ENCODE data around the gene S100A11. TPM values are rescaled to one million over a fixed set of nuclear protein-coding genes. Genes with fewer than 3 reads are reported as not detected.

Gene S100A11
- total RNA-seq, 1 donor from 2014 or later = 559 TPM

GRCh38 chr1:152052606-152053005 lies 15.8 kb upstream of the S100A11 start:
- H3K27ac ChIP-seq = no peak overlapping the region
- intact Hi-C loops (cut with DNase I) = loop anchor here (10.0 kb wide), 1 partner anchor 132 kb away; no protein-coding TSS in a partner anchor
- no peak overlapping the region for H3K4me3 ChIP-seq
- DNase-seq (ENCODE audit: extremely low spot score in 2 of 2) = no peak
- TF ChIP-seq POLR2A (IDR thresholded peaks at IDR 0.05) (no peak), POLR2AphosphoS5 (IDR thresholded peaks at IDR 0.05; ENCODE audit: insufficient read depth in 1 of 2, low read depth in 1 of 2) (peak in 1 of 2 donors; percentile 21), CTCF (IDR thresholded peaks at IDR 0.05) (peak; percentile 89 to 94 (median 90))
- H3K27me3 ChIP-seq = no peaks in the 10 kb centered on the region
- H3K36me3 ChIP-seq = no peaks in the 10 kb centered on the region
- peaks cover 25% of the 10 kb centered on the region for H3K4me1 ChIP-seq
- no peaks in the 10 kb centered on the region for H3K9me3 ChIP-seq

- Histone ChIP-seq H3K4me1 (peaks cover 35% of the 10 kb centered on the region), H3K27ac (peak overlapping the region; percentile 22), H3K36me3 (no peaks in the 10 kb centered on the region), H3K27me3 (no peaks in the 10 kb centered on the region), H3K9me3 (no peaks in the 10 kb centered on the region), H3K4me3 (no peak overlapping the region)
- intact Hi-C loops (cut with DNase I) = loop anchor here (10.0 kb wide), 1 partner anchor 134 kb away; no protein-coding TSS in a partner anchor
- no peak for DNase-seq (ENCODE audit: extremely low spot score in 2 of 2)
- no peak for TF ChIP-seq POLR2A (IDR thresholded peaks at IDR 0.05)
- no peak for TF ChIP-seq POLR2AphosphoS5 (IDR thresholded peaks at IDR 0.05; ENCODE audit: insufficient read depth in 1 of 2, low read depth in 1 of 2)
- TF ChIP-seq CTCF (IDR thresholded peaks at IDR 0.05) = no peak
These were observed 14.3 kb upstream of the S100A11 start for GRCh38 chr1:152050886-152051675.

GRCh38 chr1:152049291-152050083 lies 12.7 kb upstream of the S100A11 start:
- TF ChIP-seq POLR2A (IDR thresholded peaks at IDR 0.05) (no peak), POLR2AphosphoS5 (IDR thresholded peaks at IDR 0.05; ENCODE audit: insufficient read depth in 1 of 2, low read depth in 1 of 2) (peak in 1 of 2 donors; percentile 75)

GRCh38 chr1:152048416-152049009 lies 11.7 kb upstream of the S100A11 start:
- H3K4me3 ChIP-seq = peak overlapping the region; percentile 12 to 21
- intact Hi-C loops (cut with DNase I) = no loop called here
- DNase-seq (ENCODE audit: extremely low spot score in 2 of 2) = no peak

More at GRCh38 chr1:152049291-152050083, 12.7 kb upstream of the S100A11 start:
- no peak overlapping the region for H3K4me3 ChIP-seq
- peaks cover 35% of the 10 kb centered on the region for H3K4me1 ChIP-seq
- no peak for DNase-seq (ENCODE audit: extremely low spot score in 2 of 2)
- intact Hi-C loops (cut with DNase I) = loop anchor here (10.0 kb wide), 1 partner anchor 135 kb away; no protein-coding TSS in a partner anchor
- H3K36me3 ChIP-seq = no peaks in the 10 kb centered on the region
- H3K27ac ChIP-seq = peak overlapping the region; percentile 94
- H3K27me3 ChIP-seq = no peaks in the 10 kb centered on the region
- H3K9me3 ChIP-seq = no peaks in the 10 kb centered on the region

More at GRCh38 chr1:152048416-152049009, 11.7 kb upstream of the S100A11 start:
- TF ChIP-seq CTCF (IDR thresholded peaks at IDR 0.05) (no peak), POLR2AphosphoS5 (IDR thresholded peaks at IDR 0.05; ENCODE audit: insufficient read depth in 1 of 2, low read depth in 1 of 2) (no peak), POLR2A (IDR thresholded peaks at IDR 0.05) (no peak)
- H3K36me3 ChIP-seq = no peaks in the 10 kb centered on the region
- H3K27ac ChIP-seq = peak overlapping the region; percentile 94
- peaks cover 35% of the 10 kb centered on the region for H3K4me1 ChIP-seq
- H3K27me3 ChIP-seq = no peaks in the 10 kb centered on the region
- no peaks in the 10 kb centered on the region for H3K9me3 ChIP-seq

Data from vagina (tissue), 2 donors.